ENCODE data around the gene CSNK1A1. TPM values are rescaled to one million over a fixed set of nuclear protein-coding genes. Genes with fewer than 3 reads are reported as not detected.

CSNK1A1 gene
- polyA plus RNA-seq, 3 donors = 75.7 to 131 (median 103) TPM

DNA sequence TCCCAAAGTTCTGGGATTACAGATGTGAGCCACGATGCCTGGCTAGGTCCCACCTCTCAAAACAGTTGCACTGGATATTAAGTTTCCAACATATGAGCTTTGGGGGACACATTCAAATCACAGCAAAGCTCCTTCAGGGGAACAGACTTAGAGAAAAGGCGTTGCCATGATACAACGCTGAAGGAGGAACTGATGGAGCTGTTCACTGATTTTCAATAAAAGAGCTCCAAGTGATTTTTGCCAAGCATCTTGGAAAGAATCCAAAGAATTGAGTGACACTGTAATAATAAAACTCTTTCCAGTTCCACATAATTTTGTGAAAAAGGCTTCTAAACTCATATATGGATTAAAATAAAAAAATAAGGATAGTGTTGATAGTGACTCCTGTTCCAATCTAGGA is 72.5 kb downstream of the CSNK1A1 start:
- no CpG with 5 or more reads among the region's 3 CpGs for WGBS (ENCODE audit: insufficient coverage)
- Histone ChIP-seq H3K4me2 (replicated peaks; ENCODE audit: extremely low read depth, low read length, poor library complexity, severe bottlenecking) (no peak overlapping the region), H3K27me3 (ENCODE audit: control insufficient read depth in 2 of 2, insufficient read depth in 2 of 2, low read length in 2 of 2) (no peaks in the 10 kb centered on the region), H3K4me1 (ENCODE audit: control insufficient read depth in 1 of 2, insufficient read depth in 2 of 2, low read length in 2 of 2) (no peaks in the 10 kb centered on the region), H4K20me1 (ENCODE audit: insufficient read depth, low read length) (no peaks in the 10 kb centered on the region), H2AFZ (ENCODE audit: insufficient read depth, low read depth, low read length, poor library complexity, severe bottlenecking) (no peak overlapping the region), H3K9ac (ENCODE audit: insufficient read depth, low read length, poor library complexity, severe bottlenecking) (no peak overlapping the region), H3K36me3 (replicated peaks in 1 of 2; ENCODE audit: control insufficient read depth in 1 of 2, insufficient read depth in 2 of 2, low read length in 2 of 2) (no peaks in the 10 kb centered on the region), H3K27ac (ENCODE audit: low read depth in 1 of 2, low read length in 2 of 2) (no peak overlapping the region), H3K4me3 (replicated peaks in 1 of 3; ENCODE audit: low read depth in 2 of 3, low read length in 3 of 3) (no peak overlapping the region), H3K79me2 (ENCODE audit: insufficient read depth, low read length) (no peaks in the 10 kb centered on the region), H3K9me3 (replicated peaks in 1 of 2; ENCODE audit: control insufficient read depth in 1 of 2, insufficient read depth in 1 of 2, low read length in 2 of 2) (no peaks in the 10 kb centered on the region)
- no peak for DNase-seq
- Mint-ChIP-seq H3K4me1 (no peaks in the 10 kb centered on the region), H3K4me3 (no peak overlapping the region), H3K27ac (no peak overlapping the region), H3K36me3 (no peaks in the 10 kb centered on the region), H3K9me3 (peaks cover 0 to 4% (median 2%) of the 10 kb centered on the region in 7 donors), H3K27me3 (ENCODE audit: low read depth in 3 of 3) (peaks cover 2 to 12% (median 8%) of the 10 kb centered on the region in 3 donors)
- TF ChIP-seq CTCF (IDR thresholded peaks at IDR 0.05) = no peak
- intact Hi-C loops (cut with micrococcal nuclease) = no loop called here

DNA sequence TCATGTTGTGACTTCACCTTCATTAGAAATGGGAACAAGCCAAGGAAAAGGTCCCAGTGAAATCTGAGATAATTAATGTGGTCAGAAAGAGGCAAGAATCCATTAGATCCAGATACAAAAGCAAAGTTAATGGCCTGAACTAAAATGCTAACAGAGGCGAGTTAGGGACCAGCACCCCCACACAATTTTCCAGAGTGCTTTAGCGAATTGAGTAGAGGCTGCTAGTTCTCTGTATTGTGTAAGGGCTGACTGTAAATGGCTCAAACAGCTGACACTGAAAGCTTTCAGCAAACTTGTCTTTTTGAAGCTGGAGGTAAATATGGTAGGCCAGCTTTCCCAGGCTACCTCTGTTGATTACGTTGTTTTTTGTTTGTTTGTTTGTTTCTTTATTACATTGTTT is 75.5 kb downstream of the CSNK1A1 start:
- Mint-ChIP-seq H3K9me3 (peaks cover 0 to 4% (median 2%) of the 10 kb centered on the region in 7 donors), H3K4me3 (no peak overlapping the region), H3K27me3 (ENCODE audit: low read depth in 3 of 3) (peaks cover 0 to 8% (median 1%) of the 10 kb centered on the region in 3 donors), H3K27ac (no peak overlapping the region), H3K36me3 (no peaks in the 10 kb centered on the region), H3K4me1 (no peaks in the 10 kb centered on the region)
- Histone ChIP-seq H3K4me3 (replicated peaks in 1 of 3; ENCODE audit: low read depth in 2 of 3, low read length in 3 of 3) (no peak overlapping the region), H3K27ac (ENCODE audit: low read depth in 1 of 2, low read length in 2 of 2) (no peak overlapping the region), H3K4me1 (ENCODE audit: control insufficient read depth in 1 of 2, insufficient read depth in 2 of 2, low read length in 2 of 2) (no peaks in the 10 kb centered on the region), H3K9ac (ENCODE audit: insufficient read depth, low read length, poor library complexity, severe bottlenecking) (no peak overlapping the region), H3K4me2 (replicated peaks; ENCODE audit: extremely low read depth, low read length, poor library complexity, severe bottlenecking) (no peak overlapping the region), H3K79me2 (ENCODE audit: insufficient read depth, low read length) (no peaks in the 10 kb centered on the region), H2AFZ (ENCODE audit: insufficient read depth, low read depth, low read length, poor library complexity, severe bottlenecking) (no peak overlapping the region), H3K27me3 (ENCODE audit: control insufficient read depth in 2 of 2, insufficient read depth in 2 of 2, low read length in 2 of 2) (no peaks in the 10 kb centered on the region), H3K9me3 (replicated peaks in 1 of 2; ENCODE audit: control insufficient read depth in 1 of 2, insufficient read depth in 1 of 2, low read length in 2 of 2) (no peaks in the 10 kb centered on the region), H4K20me1 (ENCODE audit: insufficient read depth, low read length) (no peaks in the 10 kb centered on the region), H3K36me3 (replicated peaks in 1 of 2; ENCODE audit: control insufficient read depth in 1 of 2, insufficient read depth in 2 of 2, low read length in 2 of 2) (no peaks in the 10 kb centered on the region)
- WGBS (ENCODE audit: insufficient coverage) = 100% methylated on average over 1 of the region's 3 CpGs
- intact Hi-C loops (cut with micrococcal nuclease) = no loop called here
- no peak for TF ChIP-seq CTCF (IDR thresholded peaks at IDR 0.05)
- DNase-seq = no peak
